Neuron (in vitro differentiated cells): ENCODE measurements around the gene STUB1.
A peak's percentile ranks its signal among the peaks of the same experiment; 100 is the strongest.
"Not testable (repeated sequence)": the region's sequence is repeated elsewhere in the genome, so short reads cannot be mapped to it uniquely, and the experiment has no call there.

Source experiments
- H2AFZ ChIP-seq: one replicate; pipeline ENCODE4 v1.6.1; 2013; ENCODE audit warnings: low read depth, mild to moderate bottlenecking, inconsistent platforms, low read length, moderate library complexity
- H3K27me3 ChIP-seq: one replicate; pipeline ENCODE4 v1.6.1; 2013; ENCODE audit warnings: low read length; ENCODE audit not compliant: insufficient read depth
- H3K36me3 ChIP-seq: one replicate; pipeline ENCODE4 v1.6.1; 2013; ENCODE audit warnings: low read length; ENCODE audit not compliant: insufficient read depth
- H3K4me1 ChIP-seq: one replicate; pipeline ENCODE4 v1.6.1; 2013; ENCODE audit warnings: low read length; ENCODE audit not compliant: insufficient read depth
- H3K4me3 ChIP-seq: 2 replicates; pipeline ENCODE4 v1.5.1; 2013; ENCODE audit warnings: mild to moderate bottlenecking, low read length, moderate library complexity
- H3K9me3 ChIP-seq: one replicate; pipeline ENCODE4 v1.6.1; 2013; ENCODE audit warnings: low read length

STUB1 gene

DNA sequence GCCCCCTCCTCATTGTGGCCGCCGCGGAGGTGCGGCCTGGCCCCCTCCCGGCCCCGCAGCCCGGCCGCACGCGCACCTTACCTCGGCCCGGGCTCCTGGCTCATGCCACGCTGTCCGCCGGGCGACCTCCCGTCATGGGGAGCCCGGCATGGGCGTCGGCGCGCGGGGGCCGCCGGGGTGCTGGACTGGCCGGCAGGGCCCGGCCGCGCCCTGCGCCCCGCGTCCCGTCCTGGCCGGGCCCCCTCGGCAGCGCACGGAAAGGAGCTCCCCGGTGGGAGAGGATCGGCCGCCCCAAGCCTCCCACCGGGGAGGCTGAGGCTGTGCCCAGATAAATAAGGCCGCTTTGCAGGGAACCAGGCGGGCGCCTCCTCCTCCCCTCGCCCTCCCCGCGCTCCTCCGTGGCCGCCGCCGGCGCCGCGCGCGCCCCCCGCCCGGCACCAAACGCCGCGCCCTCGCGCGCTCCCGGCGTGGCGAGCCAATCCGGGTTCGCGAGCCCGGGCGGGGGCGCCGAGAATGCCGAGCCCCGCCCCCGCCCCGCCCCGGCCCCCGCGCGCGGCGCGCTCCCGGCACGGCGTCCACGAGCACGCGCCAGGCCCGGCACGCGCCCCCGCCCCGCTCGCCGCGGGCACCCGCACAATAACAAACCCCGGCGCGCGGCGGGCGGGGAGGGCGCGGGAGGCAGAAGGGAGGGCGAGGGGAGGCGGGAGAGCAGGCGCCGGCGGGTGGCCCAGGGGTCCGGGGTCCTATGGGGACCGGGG is 25.4 kb downstream of the STUB1 start, which contains the start of gene FBXL16:
Gene FBXL16 (minus strand): TSS at position 371 of the 758 bp plus-strand sequence. CDS start 8,396 bp downstream, outside the sequence.
- H3K4me3 ChIP-seq, result peak within 1 kb of the TSS; percentile 59

GRCh38 chr16:706189-707061 is 26.2 kb downstream of the STUB1 start:
- H3K27me3 ChIP-seq, result no peaks in the 10 kb centered on the region
- H3K36me3 ChIP-seq, result no peaks in the 10 kb centered on the region
- no peak overlapping the region for H2AFZ ChIP-seq
- H3K4me1 ChIP-seq, result peaks cover 59% of the 10 kb centered on the region
- H3K4me3 ChIP-seq, result peak overlapping the region; percentile 33
- H3K9me3 ChIP-seq, result no peaks in the 10 kb centered on the region

More for the DNA sequence above, 25.4 kb downstream of the STUB1 start, which contains the start of gene FBXL16:
- no peaks in the 10 kb centered on the region for H3K36me3 ChIP-seq
- H3K9me3 ChIP-seq, result no peaks in the 10 kb centered on the region
- peaks cover 58% of the 10 kb centered on the region for H3K4me1 ChIP-seq
- no peaks in the 10 kb centered on the region for H3K27me3 ChIP-seq
- H2AFZ ChIP-seq, result no peak within 1 kb of the TSS

DNA sequence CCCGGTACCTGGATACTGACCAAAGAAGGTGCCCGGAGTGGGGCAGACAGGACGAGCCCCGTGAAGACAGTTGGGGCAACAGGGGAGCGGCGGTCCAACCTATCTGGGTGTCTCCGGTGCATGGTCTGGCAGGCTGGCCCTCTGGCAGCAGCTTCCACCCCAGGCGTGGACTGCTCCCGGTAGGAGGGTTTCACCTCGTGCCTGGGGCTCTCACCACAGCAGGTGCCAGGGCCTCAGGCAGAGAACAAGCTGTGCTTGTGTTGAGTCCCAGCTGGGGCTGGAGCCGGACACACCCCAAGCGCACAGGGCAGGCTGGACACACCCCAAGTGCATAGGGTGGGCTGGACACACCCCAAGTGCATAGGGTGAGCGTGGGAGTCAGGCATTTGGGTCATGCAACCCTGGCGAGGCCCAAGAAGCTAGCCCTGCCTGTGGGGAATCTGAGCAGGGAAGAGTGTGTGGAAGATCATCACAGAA is 26.9 kb downstream of the STUB1 start:
- H3K4me3 ChIP-seq, result no peak overlapping the region
- H3K36me3 ChIP-seq, result no peaks in the 10 kb centered on the region
- no peaks in the 10 kb centered on the region for H3K27me3 ChIP-seq
- no peak overlapping the region for H2AFZ ChIP-seq
- peaks cover 62% of the 10 kb centered on the region for H3K4me1 ChIP-seq
- no peaks in the 10 kb centered on the region for H3K9me3 ChIP-seq

- Histone ChIP-seq H2AFZ (no peak overlapping the region), H3K9me3 (no peaks in the 10 kb centered on the region), H3K4me1 (peaks cover 62% of the 10 kb centered on the region), H3K27me3 (no peaks in the 10 kb centered on the region), H3K36me3 (no peaks in the 10 kb centered on the region), H3K4me3 (no peak overlapping the region)
Observed at GRCh38 chr16:708019-708418, 27.8 kb downstream of the STUB1 start.

DNA sequence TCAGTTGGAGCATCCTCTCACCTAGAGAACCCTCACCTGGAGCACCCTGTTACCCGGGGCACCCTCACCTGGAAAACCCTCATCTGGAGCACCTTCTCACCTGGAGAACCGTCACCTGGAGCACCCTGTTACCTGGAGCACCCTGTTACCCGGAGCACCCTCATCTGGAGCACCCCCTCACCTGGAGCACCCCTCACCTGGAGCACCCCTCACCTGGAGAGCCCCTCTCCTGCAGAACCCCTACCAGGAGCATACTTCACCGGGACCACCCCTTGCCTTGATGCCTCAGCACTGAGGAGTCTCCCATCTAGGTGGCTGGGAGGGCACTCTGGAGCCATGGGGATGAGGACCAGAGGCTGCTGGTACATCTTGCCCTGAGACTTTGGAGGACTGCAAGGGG is 28.7 kb downstream of the STUB1 start:
- Histone ChIP-seq H2AFZ (no peak overlapping the region), H3K4me1 (peaks cover 57% of the 10 kb centered on the region), H3K4me3 (no peak overlapping the region), H3K36me3 (no peaks in the 10 kb centered on the region), H3K9me3 (no peaks in the 10 kb centered on the region), H3K27me3 (no peaks in the 10 kb centered on the region)

DNA sequence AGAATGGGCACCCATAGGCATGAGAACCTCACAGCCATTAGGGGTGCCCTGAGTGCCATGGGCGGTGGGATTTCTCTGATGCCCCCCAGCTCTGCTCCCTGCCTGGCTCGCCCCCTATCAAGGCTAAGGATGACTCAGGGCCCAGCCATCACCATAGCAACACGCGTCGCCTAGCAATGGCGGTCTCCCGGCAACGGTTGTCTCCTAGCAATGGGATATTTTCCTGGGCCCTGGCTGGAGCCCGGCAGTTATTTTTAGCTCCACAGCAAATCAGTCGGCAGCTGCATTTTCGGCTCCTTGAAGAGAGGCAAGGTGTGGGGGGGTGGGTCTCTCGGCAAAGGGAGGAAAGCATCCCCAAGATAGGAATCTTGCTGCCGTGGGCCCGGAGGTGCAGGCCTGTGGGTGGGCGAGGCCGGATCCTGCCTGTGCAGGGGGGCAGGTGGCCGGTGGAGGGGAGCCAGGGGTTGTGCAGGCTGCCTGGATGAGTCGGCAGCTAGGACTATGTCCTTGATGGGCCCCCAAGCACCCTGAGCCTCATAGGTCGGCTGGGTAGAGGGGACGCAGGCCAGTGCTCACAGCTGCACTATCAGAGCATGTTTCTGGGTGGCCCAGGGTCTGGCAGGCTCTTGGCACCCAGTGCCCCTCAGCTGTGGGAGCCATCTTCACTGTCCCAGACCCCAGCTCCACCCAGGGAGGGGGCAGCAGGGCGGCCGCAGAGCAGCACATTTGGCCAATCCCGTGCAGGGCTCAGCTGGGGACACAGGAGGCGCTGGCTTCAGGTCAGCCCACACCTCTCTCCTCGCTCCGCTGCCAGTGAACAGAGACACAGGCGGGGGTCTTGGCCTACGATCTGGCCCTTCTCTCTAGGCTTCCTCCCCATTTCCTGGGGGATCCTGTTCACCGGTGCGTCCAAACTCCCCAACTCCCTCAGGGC is 29.6 kb downstream of the STUB1 start:
- Histone ChIP-seq H3K9me3 (no peaks in the 10 kb centered on the region), H2AFZ (no peak overlapping the region), H3K27me3 (no peaks in the 10 kb centered on the region), H3K36me3 (no peaks in the 10 kb centered on the region), H3K4me1 (peaks cover 56% of the 10 kb centered on the region), H3K4me3 (peak overlapping the region; percentile 29)

- no peaks in the 10 kb centered on the region for H3K9me3 ChIP-seq
- H2AFZ ChIP-seq, result no peak overlapping the region
- H3K4me3 ChIP-seq, result peak overlapping the region; percentile 29
- H3K27me3 ChIP-seq, result no peaks in the 10 kb centered on the region
- H3K4me1 ChIP-seq, result peaks cover 55% of the 10 kb centered on the region
- no peaks in the 10 kb centered on the region for H3K36me3 ChIP-seq
Observed at GRCh38 chr16:710500-711075, 30.4 kb downstream of the STUB1 start.

- H2AFZ ChIP-seq, result no peak overlapping the region
- H3K4me3 ChIP-seq, result peak overlapping the region; percentile 29
- H3K36me3 ChIP-seq, result no peaks in the 10 kb centered on the region
- no peaks in the 10 kb centered on the region for H3K9me3 ChIP-seq
- peaks cover 55% of the 10 kb centered on the region for H3K4me1 ChIP-seq
- no peaks in the 10 kb centered on the region for H3K27me3 ChIP-seq
Observed at GRCh38 chr16:711084-711483, 30.9 kb downstream of the STUB1 start.

DNA sequence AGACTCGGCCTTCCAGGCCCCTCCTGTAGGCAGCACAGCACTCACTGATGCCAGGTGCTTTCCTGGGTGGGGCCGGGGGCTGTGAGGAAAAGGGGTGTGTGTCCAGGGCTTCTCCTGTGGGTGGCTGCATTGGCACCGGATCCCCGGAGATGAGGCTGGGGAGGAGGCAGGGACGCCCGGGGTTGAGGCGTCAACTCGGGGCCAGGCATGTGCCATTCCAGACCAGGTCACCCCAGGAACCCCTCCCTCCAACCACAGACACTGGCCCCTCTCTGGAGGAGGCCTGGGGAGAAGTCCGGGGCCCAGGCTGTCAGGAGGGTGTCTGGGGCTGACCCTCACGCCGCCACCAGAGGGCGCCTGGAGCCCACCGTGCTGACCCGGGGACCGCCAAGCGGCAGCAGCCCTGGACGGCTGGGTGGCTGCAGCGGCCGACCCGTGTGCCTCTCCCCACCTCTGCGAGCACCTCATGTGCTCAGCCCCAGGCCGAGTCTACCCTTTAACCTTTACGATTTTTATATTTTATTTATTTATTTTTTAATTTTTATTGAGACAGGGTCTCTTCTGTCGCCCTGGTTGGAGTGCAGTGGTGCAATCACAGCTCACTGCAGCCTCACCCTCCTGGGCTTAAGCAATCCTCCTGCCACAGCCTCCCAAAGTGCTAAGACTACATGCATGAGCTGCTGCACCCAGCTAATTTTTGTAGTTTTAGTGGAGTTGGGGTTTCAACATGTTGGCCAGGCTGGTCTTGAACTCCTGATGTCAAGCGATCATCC is 31.5 kb downstream of the STUB1 start:
- H3K4me3 ChIP-seq, result no peak overlapping the region
- peaks cover 54% of the 10 kb centered on the region for H3K4me1 ChIP-seq
- H3K9me3 ChIP-seq, result no peaks in the 10 kb centered on the region
- no peaks in the 10 kb centered on the region for H3K27me3 ChIP-seq
- peaks cover under 1% of the 10 kb centered on the region for H3K36me3 ChIP-seq
- H2AFZ ChIP-seq, result no peak overlapping the region

GRCh38 chr16:712740-713250 is 32.6 kb downstream of the STUB1 start:
- not testable (repeated sequence) for H2AFZ ChIP-seq, H3K36me3 ChIP-seq, H3K9me3 ChIP-seq, H3K27me3 ChIP-seq, H3K4me3 ChIP-seq
- H3K4me1 ChIP-seq, result peaks cover 59% of the 10 kb centered on the region

- Histone ChIP-seq H3K36me3 (peaks cover 13% of the 10 kb centered on the region), H2AFZ (no peak overlapping the region), H3K9me3 (no peaks in the 10 kb centered on the region), H3K27me3 (no peaks in the 10 kb centered on the region), H3K4me1 (peaks cover 61% of the 10 kb centered on the region), H3K4me3 (no peak overlapping the region)
Observed at GRCh38 chr16:714079-714478, 33.9 kb downstream of the STUB1 start.
